GM12878 (cell line): ENCODE measurements around the gene KLC4. TPM values are rescaled to one million over a fixed set of nuclear protein-coding genes. Genes with fewer than 3 reads are reported as not detected.

ENCODE experiments used
- ATAC-seq: fragments of 200-7000 bp; cut with Tn5 transposase; 3 replicates; pipeline ENCODE4 v1.9.1; 2020; ENCODE audit warnings: mild to moderate bottlenecking, moderate library complexity
- BruUV-seq: library from RNA; stranded (reverse); fragments of 400-500 nt; replicated peaks from 2 replicates; lab custom pipeline; 2021; lab: Mats Ljungman, UMichigan
- CTCF ChIA-PET: fragments of 300-600 bp; sonication (Branson Sonifier 250); formaldehyde crosslinking; extraction: SDS; loops from one replicate; lab custom pipeline; 2021; ENCODE audit warnings: inconsistent platforms; lab: Yijun Ruan, JAX
- POLR2A ChIA-PET: fragments of 350-600 bp; formaldehyde crosslinking; extraction: SDS; loops from one replicate; lab custom pipeline; 2021; ENCODE audit warnings: inconsistent platforms; lab: Charles Lee
- RAD21 ChIA-PET: fragments of 300-600 bp; sonication (Branson Sonifier 250); formaldehyde crosslinking; loops from one replicate; lab custom pipeline; 2023; ENCODE audit warnings: antibody characterized with exemption; ENCODE audit not compliant: unreplicated experiment; lab: Charles Lee
- SMC1A ChIA-PET: fragments of 300-600 bp; sonication (Branson Sonifier 250); formaldehyde crosslinking; loops from one replicate; lab custom pipeline; 2023; ENCODE audit not compliant: unreplicated experiment, uncharacterized antibody; lab: Charles Lee
- DNase-seq: peaks from one replicate; pipeline ENCODE4 v3.0.0-alpha.2; 2011; ENCODE audit warnings: low read depth, low spot score
- FAIRE-seq: peaks from 3 replicates; lab custom pipeline; 2011; peaks lifted over from hg19 to GRCh38; lab: Jason Lieb, UNC
- H2AFZ ChIP-seq: 2 replicates; pipeline ENCODE4 v1.6.0; 2011; ENCODE audit warnings: low read depth, low read length, control low read depth; ENCODE audit not compliant: control insufficient read depth
- H3K27ac ChIP-seq: 2 replicates; pipeline ENCODE4 v1.5.1; 2011; ENCODE audit warnings: control low read depth; ENCODE audit not compliant: control insufficient read depth, insufficient read depth
- H3K27me3 ChIP-seq, 2 experiments: replicated peaks in 1 of 2; 2 replicates each; pipeline versions ENCODE4 v1.6.0 to v1.6.1; 2011; ENCODE audit warnings: low read length in 1 of 2; ENCODE audit not compliant: control insufficient read depth in 2 of 2, insufficient read depth in 2 of 2
- H3K36me3 ChIP-seq, 2 experiments: 2 replicates each; pipeline ENCODE4 v1.5.1; 2011; ENCODE audit warnings: low read length in 1 of 2; ENCODE audit not compliant: control insufficient read depth in 2 of 2, insufficient read depth in 2 of 2
- H3K4me1 ChIP-seq: 2 replicates; pipeline ENCODE4 v1.6.1; 2011; ENCODE audit warnings: mild to moderate bottlenecking, low read length, moderate library complexity, mixed read lengths; ENCODE audit not compliant: control insufficient read depth, insufficient read depth
- H3K4me2 ChIP-seq: 2 replicates; pipeline ENCODE4 v1.6.0; 2011; ENCODE audit warnings: control low read depth; ENCODE audit not compliant: control insufficient read depth, insufficient read depth
- H3K4me3 ChIP-seq: fragments of 200-600 bp; sonication (generic); 2 replicates; pipeline ENCODE4 v1.5.1; 2016
- H3K79me2 ChIP-seq: 2 replicates; pipeline ENCODE4 v1.6.0; 2011; ENCODE audit warnings: low read length; ENCODE audit not compliant: control insufficient read depth, insufficient read depth
- H3K9ac ChIP-seq: 2 replicates; pipeline ENCODE4 v1.8.0; 2011; ENCODE audit warnings: low read length, control low read depth, mixed read lengths; ENCODE audit not compliant: control insufficient read depth, insufficient read depth
- H3K9me3 ChIP-seq: replicated peaks from 3 replicates; pipeline ENCODE4 v1.5.1; 2011; ENCODE audit warnings: mild to moderate bottlenecking, low read length; ENCODE audit not compliant: control insufficient read depth, insufficient read depth
- H4K20me1 ChIP-seq: 2 replicates; pipeline ENCODE4 v1.6.0; 2011; ENCODE audit not compliant: control insufficient read depth, insufficient read depth
- ATF3 ChIP-seq: IDR thresholded peaks from 2 replicates; pipeline ENCODE4 v1.6.1; 2011; ENCODE audit warnings: low read depth, mild to moderate bottlenecking, low read length, moderate library complexity, borderline replicate concordance; ENCODE audit errors: extremely low read depth
- CEBPZ ChIP-seq: fragments of 150-350 bp; IDR thresholded peaks from 2 replicates; pipeline ENCODE4 v1.6.1; 2016; ENCODE audit warnings: low read depth, low read length
- EGR1 ChIP-seq, 2 experiments: IDR thresholded peaks; 1 replicate in 1 of 2; 2 replicates in 1 of 2; pipeline ENCODE4 v1.6.1; 2011 to 2012; ENCODE audit warnings: low read depth in 2 of 2, low read length in 2 of 2, borderline replicate concordance in 1 of 2, mild to moderate bottlenecking in 1 of 2, moderate library complexity in 1 of 2
- ELK1 ChIP-seq: IDR thresholded peaks from 2 replicates; pipeline ENCODE4 v1.6.1; 2012; ENCODE audit warnings: low read depth, low read length, improper control_type of control experiment
- EZH2 ChIP-seq: IDR thresholded peaks from 2 replicates; pipeline ENCODE4 v1.6.1; 2012; ENCODE audit warnings: low read depth, mild to moderate bottlenecking, control low read depth, inconsistent platforms, low read length, borderline replicate concordance; ENCODE audit not compliant: control insufficient read depth
- IKZF2 ChIP-seq, 2 experiments: fragments of 450-650 bp; IDR thresholded peaks; 2 replicates each; pipeline ENCODE4 v1.6.1; 2017; ENCODE audit warnings: mild to moderate bottlenecking in 2 of 2, moderate library complexity in 2 of 2
- IRF5 ChIP-seq: fragments of 450-650 bp; IDR thresholded peaks from 2 replicates; pipeline ENCODE4 v1.6.1; 2017; ENCODE audit warnings: borderline replicate concordance
- POLR2A ChIP-seq: IDR thresholded peaks from 2 replicates; pipeline ENCODE4 v1.6.1; 2011; ENCODE audit warnings: low read depth, mild to moderate bottlenecking, low read length
- RAD21 ChIP-seq: IDR thresholded peaks from 2 replicates; pipeline ENCODE4 v1.6.1; 2011; ENCODE audit warnings: mild to moderate bottlenecking, low read depth, low read length, moderate library complexity; ENCODE audit not compliant: insufficient read depth
- RBBP5 ChIP-seq: fragments of 200-600 bp; sonication (generic); conservative IDR thresholded peaks from 2 replicates; pipeline ENCODE4 v1.6.1; 2016
- WRNIP1 ChIP-seq: IDR thresholded peaks from 2 replicates; pipeline ENCODE4 v1.6.1; 2011; ENCODE audit warnings: low read depth, low read length, improper control_type of control experiment, borderline replicate concordance
- ZBTB11 ChIP-seq: fragments of 450-650 bp; formaldehyde crosslinking; IDR thresholded peaks from 2 replicates; pipeline ENCODE4 v1.5.0; 2022; ENCODE audit warnings: mild to moderate bottlenecking, missing genetic modification characterization
- ZNF622 ChIP-seq: fragments of 450-650 bp; IDR thresholded peaks from 2 replicates; pipeline ENCODE4 v1.6.1; 2017; ENCODE audit warnings: mild to moderate bottlenecking, inconsistent platforms
- WGBS: methylation state at CpG from one replicate; pipeline ENCODE4 v1.1.6; 2016; ENCODE audit warnings: low lambda C conversion rate; ENCODE audit not compliant: insufficient replicate concordance, insufficient coverage; ENCODE audit errors: missing lambda C conversion rate; 5-methylcytosine and 5-hydroxymethylcytosine counted together
- in situ Hi-C: fragments of 300-500 bp; cut with MboI; formaldehyde crosslinking; loops from 9 replicates; pipeline ENCODE4 v1.14.3; 2018; ENCODE audit warnings: mixed read lengths
- intact Hi-C: fragments of 100-400 bp; cut with micrococcal nuclease; formaldehyde crosslinking; loops from one replicate; pipeline ENCODE4 v1.14.2; 2022; ENCODE audit not compliant: unreplicated experiment
- polyA plus RNA-seq, 11 experiments: library from polyadenylated mRNA; depleted of rRNA in 4 of 11; unstranded in 6 of 11; stranded (reverse) in 5 of 11; fragments of >200 nt; fragmentation: Nextera tagmentation in 4 of 11; fragmentation: Illumina TruSeq in 1 of 11; extraction: Ambion mirVana in 4 of 11; extraction: Trizol in 1 of 11; gene quantifications; 1 replicate in 1 of 11; 2 replicates in 10 of 11; pipeline versions ENCODE4 v1.2.1 to v1.2.3, GENCODE V29; 2011 to 2016; ENCODE audit warnings: inconsistent platforms in 2 of 11, missing spikeins in 2 of 11, low read depth in 1 of 11
- total RNA-seq, 4 experiments: library from RNA; depleted of rRNA in 3 of 4; stranded (reverse); fragments of >200 nt in 3 of 4; fragmentation: Illumina TruSeq in 1 of 4; extraction: Trizol in 1 of 4; gene quantifications; 2 replicates each; pipeline versions ENCODE4 v1.2.1 to v1.2.3, GENCODE V29; 2013 to 2021

KLC4 gene
- total and polyA plus RNA-seq, 10 of the 15 experiments (the other 5 are each of a cell fraction or from before 2014, with no cell fraction given), result 0.90 to 13.4 (median 6.9) TPM

- DNase-seq (no peak), FAIRE-seq (no peak), ATAC-seq (no peak)
- CTCF ChIA-PET, result interaction anchor here (1.4 to 1.5 kb wide), 2 partner anchors 20 to 38 kb away, joined by 3 to 6 read pairs; no protein-coding TSS in a partner anchor
- in situ Hi-C loops, result no loop called here
- no peak overlapping the region for H3K27ac ChIP-seq
- H4K20me1 ChIP-seq, result no peaks in the 10 kb centered on the region
- H3K4me3 ChIP-seq, result no peak overlapping the region
- H3K4me1 ChIP-seq, result no peaks in the 10 kb centered on the region
- BruUV-seq, result no TSS peak
- no peak overlapping the region for H3K4me2 ChIP-seq
- H3K27me3 ChIP-seq, result peaks cover 0 to 1% of the 10 kb centered on the region in 2 experiments; a peak in 1 of 4 replicates
- WGBS, result 23% methylated on average over 6 of the region's 6 CpGs
- H3K36me3 ChIP-seq, result no peaks in the 10 kb centered on the region
- POLR2A ChIA-PET, result no interaction called here
- H3K9ac ChIP-seq, result no peak overlapping the region
- SMC1A ChIA-PET, result interaction anchor here (1.5 kb wide), 1 partner anchor 19 kb away, joined by 5 read pairs; no protein-coding TSS in a partner anchor
- no peaks in the 10 kb centered on the region for H3K79me2 ChIP-seq
- no peak for TF ChIP-seq RBBP5
- TF ChIP-seq IRF5, result no peak
- no peak for TF ChIP-seq ZNF622
- TF ChIP-seq CEBPZ, result no peak
- no peak for TF ChIP-seq WRNIP1
- TF ChIP-seq EGR1 (IDR thresholded peaks at IDR 0.05; ENCODE audit: borderline replicate concordance in 1 of 2, low read depth in 2 of 2, low read length in 2 of 2), result no peak
- no peak for TF ChIP-seq ATF3
- no peak for TF ChIP-seq EZH2
- no peak for TF ChIP-seq ZBTB11 (CRISPR knock-in tag)
- no peak for TF ChIP-seq ELK1
- no peak for TF ChIP-seq POLR2A
- no peak for TF ChIP-seq IKZF2 (IDR thresholded peaks at IDR 0.05)
- no peak for TF ChIP-seq RAD21
- RAD21 ChIA-PET, result interaction anchor here (1.3 kb wide), 1 partner anchor 53 kb away, joined by 3 read pairs; no protein-coding TSS in a partner anchor
- H3K9me3 ChIP-seq, result no peaks in the 10 kb centered on the region
- no peak overlapping the region for H2AFZ ChIP-seq
- intact Hi-C loops, result no loop called here
Observed at GRCh38 chr6:43124481-43124880, 65.0 kb downstream of the KLC4 start.
